HG02870 (cell line): ENCODE results near the gene COL4A2.
"Not testable (repeated sequence)": the region's sequence is repeated elsewhere in the genome, so short reads cannot be mapped to it uniquely, and the experiment has no call there.

ENCODE experiments used
- ATAC-seq: cut with Tn5 transposase; IDR thresholded peaks from one replicate; pipeline ENCODE4 v1.9.1; 2021; ENCODE audit warnings: mild to moderate bottlenecking, moderate library complexity; ENCODE audit not compliant: unreplicated experiment

COL4A2 gene

GRCh38 chr13:110319774-110320509, 12.9 kb downstream of the COL4A2 start:
- ATAC-seq = no peak

GRCh38 chr13:110320645-110321044, 13.6 kb downstream of the COL4A2 start:
- no peak for ATAC-seq

DNA sequence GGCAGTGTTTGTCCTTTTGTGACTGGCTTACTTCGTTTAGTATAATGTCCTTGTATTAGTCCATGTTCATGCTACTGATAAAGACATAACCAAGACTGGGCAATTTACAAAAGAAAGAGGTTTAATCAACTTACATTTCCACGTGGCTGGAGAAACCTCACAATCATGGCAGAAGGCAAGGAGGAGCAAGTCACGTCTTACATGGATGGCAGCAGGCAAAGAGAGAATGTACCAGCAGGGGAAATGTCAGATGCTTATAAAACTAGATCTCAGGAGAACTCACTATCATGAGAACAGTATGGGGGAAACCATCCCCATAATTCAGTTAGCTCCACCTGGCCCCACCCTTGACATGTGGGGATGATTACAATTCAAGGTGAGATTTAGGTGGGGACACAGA, 14.5 kb downstream of the COL4A2 start:
- ATAC-seq = not testable (repeated sequence)

DNA sequence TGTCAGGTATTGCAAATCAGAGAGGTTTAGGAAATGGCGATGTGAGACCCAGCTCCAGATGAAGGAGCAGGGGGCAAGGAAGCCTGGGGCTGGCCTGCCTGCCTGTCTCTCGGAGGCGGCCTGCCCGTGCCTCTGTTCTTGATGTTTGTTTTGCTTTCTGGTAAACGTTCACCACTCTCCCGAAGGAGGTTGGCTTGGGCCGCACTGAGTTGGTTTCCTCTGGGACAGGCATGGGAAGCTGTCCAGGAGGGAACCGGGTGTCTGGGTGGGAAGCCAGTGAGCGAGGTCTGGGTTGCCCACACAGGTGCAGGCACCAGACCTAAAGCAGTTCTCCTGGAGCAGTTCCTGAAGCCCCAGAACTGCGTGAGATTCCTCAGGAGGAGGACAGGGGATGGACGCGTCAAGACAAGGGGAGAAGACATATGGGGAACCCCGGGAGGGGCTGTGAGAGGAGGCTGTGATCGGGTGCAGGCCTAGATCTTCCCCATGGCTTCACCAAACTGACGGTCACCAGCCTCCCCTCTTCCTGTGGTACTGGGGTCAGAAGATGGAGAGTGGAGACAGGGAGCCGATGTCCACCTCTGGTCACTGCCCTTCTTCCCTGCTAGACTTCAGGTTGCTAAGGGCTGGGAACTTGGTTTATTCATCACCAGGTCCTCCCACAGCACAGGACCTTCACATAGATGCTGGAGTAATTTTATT, 15.2 kb downstream of the COL4A2 start:
- ATAC-seq = no peak

DNA sequence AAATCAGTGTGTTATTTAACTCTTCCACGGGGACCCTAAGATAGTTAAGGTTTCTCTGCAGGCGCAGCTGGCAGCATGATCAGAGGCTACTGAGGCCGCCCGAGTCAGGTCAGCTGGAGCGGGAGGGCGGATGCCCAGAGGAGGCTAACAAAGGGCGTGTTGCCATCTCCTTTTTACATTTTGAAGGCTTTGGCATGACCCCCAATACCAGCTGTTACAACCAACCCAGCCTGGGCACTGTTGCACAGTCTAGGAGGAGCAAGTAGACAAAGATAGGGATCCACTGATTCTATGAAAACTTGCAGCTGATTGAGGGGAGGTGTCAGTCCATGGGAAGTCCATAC, 15.7 kb downstream of the COL4A2 start:
- no peak for ATAC-seq

- no peak for ATAC-seq
These were observed 16.2 kb downstream of the COL4A2 start for GRCh38 chr13:110323172-110323891.

DNA sequence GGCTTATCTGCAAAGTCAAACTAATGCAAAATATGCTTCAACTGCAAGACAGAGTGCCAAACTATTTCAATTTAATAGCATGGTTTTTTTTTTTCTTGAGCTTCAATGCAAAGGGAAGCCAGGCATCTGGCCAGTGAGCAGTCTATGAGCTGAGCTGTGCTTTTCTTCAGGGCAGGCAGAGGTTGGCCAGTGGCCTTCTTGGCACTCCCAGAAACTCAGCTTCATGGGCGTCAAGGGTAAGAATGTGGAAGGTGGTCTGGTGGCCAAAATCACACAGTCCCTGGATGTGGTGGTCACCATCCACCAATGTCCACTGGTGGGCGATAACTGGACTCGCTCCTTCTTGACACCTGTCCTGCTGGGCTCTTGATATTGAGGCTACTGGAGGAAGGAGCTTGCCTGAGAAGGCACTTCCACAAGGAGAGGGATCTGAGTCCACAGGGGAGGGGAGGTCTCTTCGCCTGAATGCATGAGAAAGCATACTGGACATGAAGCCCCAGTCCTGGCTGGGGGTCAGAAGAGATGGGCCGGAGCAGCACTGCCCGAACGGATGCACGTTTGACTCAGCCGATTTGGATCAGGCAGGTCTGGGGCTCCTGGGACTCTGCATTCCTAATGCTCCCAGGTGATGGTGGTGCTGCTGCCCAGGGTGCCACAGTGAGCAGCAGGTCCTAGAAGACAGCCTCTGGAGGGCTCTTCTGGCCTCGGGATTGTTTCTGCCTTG, 17.1 kb downstream of the COL4A2 start:
- no peak for ATAC-seq

DNA sequence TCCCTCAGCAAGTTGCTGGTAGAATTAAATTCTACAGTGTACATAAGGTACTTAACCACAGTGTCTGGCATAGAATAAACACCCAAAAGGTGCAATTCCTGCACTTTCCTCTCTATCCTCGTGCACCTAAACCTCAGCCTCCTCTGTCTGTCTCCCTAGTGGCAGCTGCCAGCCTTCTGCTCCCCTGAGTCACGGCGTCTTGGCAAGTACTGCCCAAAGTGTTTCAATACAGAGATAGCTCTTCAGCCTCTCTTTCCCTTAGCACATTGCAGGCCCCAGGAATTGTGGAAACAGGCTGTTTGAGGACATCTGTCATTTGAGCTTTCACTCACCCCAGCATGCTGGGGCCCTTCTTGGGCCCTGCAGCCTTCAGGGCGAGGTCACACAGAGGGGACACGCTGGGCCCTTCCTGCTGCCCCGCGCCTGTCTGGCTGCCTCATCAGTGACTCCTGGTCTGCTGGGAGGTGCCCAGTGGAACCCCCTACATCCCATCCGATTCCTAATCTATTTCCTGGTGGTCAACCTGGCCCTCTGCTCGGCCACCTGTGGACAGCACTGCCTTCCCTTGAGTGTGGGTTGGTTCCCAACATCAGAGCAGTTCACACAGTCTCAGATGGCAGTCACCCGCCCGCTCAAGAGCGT, 19.3 kb downstream of the COL4A2 start:
- ATAC-seq = no peak

DNA sequence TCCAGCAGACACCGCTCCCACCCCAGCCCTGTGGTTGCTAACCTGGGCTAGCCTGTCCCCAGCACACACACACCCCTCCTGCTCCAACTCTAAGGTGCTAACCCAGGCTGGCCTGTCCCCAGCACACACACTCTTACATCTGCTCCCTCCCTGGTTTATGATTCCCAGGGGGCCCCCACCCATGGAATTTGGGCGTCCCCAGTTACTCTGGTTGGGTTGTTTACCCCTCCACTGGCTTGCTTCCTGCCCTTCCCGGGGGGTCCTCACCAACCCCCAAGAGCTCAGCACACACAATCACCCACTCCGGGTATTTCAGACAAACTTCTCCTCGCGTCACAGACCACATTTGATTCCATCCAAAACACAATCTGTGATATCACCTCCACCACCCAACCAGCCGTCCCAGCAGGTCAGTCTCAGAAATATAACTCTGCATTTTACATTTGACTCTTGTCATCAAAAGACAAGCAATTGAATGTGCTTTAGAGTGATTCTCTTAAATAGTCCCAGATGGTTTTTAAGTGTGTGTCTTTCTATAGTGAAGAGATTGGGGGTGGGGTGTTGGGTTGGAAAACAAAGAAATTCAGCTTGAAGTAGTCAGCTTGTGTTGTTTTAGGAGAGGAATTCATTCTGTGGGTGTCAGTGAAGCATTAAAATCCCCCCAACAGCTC, 20.1 kb downstream of the COL4A2 start:
- no peak for ATAC-seq

DNA sequence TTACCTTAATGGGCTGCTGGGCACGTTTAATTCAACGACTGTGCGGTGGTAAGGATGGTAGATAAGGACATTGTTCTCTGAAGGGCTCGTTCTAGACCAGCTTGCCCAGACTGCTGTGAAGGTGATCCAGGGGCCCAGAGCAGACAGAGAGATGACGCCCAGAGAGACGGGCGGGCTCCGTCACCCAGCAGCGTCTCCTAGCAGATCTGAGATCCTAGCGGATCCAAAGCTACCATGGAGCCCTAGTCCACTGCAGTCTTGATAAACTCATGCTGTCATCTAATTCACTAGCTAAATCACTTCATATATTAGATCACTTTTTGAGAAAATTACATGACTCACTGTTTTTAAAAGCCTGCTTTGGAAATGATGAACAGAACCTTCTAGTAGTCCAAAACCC, 21.5 kb downstream of the COL4A2 start:
- ATAC-seq = no peak

DNA sequence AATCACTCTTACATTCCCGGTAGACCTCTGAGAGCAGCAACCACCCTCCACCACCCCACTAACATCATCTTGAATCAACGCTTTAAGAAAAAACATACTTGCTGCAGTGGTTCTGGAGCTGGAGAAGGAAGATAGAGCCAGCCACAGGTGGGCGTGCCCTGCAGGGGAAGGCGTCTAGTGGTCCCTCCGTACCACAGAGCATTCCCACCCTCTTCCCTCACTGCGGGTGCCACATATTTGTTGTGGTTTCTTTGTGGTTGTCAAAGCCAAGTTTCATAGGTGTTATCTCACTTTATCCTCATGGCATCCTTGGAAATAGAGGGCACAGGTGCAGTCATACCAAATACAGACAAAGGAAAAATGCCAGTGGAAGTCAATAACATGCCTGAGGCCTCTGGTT, 22.2 kb downstream of the COL4A2 start:
- no peak for ATAC-seq

GRCh38 chr13:110329798-110330461, 22.8 kb downstream of the COL4A2 start:
- ATAC-seq = no peak

DNA sequence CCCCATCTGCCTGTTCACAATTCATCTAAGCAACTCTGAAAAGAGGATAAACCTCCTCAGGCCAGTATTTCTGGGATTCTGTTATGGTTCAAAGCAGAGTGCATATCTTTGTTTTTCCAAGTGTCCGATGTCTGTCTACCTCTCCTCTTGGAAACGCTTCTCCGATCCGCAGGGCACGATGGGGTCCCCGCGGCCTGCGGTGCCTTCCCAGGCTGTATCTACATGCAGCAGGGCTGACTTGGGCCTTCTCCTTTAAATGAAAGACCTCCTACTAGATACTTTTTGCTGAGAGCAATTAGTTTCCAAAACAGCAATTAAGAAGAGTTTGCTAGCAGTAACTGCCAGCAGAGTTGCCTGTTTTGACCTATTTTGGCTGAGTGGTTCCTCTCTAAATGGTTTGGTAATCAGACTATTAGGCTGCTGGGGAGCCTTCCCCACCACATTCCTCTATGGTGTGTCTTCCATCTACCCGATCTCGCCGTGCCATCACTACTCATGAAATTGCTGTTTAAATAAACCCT, 23.5 kb downstream of the COL4A2 start:
- no peak for ATAC-seq

DNA sequence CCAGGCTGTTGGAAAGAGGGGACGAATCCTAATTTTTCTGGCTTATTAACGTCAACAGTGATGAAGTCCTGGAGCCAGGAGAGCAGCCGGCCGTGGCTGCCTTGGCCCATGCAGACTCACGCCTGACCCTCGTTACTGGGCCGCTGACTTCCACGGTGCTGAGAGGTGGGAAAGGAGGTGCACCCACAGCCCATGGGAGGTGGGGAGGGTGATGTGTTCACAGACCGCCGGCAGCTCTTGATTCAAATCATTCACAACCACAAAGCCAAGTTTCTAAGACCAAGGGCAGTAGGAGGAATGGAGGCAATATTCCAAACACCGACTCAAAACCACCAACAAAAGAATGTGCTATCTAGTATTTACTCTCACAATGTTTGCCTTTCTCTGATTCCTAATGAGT, 24.3 kb downstream of the COL4A2 start:
- ATAC-seq = no peak

DNA sequence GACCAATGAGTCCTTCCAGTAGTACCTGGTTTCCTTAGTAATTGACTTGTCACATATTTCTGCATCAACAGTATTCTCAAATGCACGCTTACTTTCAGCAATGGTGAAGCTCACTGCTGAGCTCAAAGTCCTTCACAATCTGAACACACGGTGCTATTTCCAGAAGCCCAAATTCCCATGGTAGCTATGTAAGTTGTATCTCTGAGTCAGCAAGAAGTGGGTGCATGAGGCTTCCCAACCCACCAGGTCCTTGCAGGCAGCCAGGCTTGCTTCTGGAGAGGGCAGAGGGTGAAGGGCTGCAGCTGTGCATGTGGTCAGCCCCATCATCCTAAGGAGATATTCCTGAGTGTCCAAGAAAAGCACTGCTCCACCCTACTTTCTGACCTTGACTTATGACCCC, 25.7 kb downstream of the COL4A2 start:
- ATAC-seq = no peak

DNA sequence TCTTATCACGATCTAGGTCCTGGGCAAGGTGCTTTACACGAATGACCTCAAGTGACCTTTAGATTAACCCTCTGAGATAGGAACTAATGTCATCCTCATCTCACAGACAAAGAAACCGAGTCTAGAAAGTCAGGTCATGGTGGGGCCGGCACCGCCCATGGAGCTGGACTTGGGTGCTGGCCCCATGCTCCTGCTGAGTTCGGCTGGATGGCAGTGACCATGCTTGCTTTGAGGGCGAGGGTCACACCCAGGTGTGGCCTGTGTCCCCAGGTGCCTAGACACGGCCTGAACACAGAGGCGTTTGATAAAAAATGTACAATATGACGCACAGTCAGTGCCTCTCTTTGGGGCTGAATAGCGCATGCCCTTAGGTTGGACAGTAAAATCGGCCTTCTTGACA, 26.8 kb downstream of the COL4A2 start:
- no peak for ATAC-seq

- ATAC-seq = no peak
These were observed 27.2 kb downstream of the COL4A2 start for GRCh38 chr13:110334256-110334655.

DNA sequence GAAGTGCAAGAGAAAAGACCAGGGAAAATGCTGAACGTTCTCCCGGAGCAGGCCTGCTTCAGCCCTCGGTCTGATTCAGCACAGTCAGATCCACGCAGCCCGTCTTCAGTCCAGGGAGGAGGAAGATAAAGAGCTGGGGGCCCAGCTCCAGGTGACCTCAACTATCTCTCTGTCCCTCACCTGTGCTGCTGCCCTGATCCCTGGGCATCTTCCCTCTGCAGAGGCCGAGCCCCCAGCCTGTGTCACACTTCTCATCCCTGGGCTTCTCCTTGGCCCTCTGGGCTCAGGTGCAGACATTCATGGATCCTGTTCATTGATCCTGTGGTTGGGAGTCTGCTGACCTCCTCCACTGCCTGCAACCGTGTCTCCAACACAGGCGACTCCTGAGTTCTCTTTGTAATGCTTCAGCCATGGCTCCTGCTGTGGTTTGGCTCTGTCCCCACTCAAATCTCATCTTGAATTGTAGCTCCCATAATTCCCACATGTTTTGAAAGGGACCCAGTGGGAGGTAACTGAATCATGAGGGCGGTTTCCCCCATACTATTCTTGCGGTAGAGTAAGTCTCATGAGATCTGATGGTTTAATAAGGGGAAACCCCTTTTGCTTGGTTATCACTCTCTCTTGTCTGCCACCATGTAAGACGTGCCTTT, 27.9 kb downstream of the COL4A2 start:
- no peak for ATAC-seq

DNA sequence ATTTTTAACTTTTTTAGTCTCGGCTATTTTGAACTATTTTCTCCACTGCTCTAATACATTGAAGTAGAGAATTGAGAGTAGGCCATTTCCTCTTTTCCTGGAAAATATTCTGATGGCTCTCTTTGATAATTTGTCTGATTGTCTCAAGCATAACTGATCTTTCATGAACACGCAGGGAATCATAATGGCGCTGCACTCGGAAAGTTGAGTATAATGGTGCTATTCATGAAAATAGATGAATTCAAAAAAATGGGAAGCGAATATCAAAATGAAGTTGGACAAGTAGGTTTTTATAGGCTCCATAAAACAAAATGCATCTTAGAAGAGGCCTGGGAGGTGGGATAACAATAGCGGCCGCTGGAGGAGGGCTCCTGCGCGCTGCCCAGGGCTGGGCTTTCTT, 29.0 kb downstream of the COL4A2 start:
- no peak for ATAC-seq
